ENCODE data around the gene LMNB1.

- TF ChIP-seq ZNF331 (CRISPR knock-in tag; IDR thresholded peaks at IDR 0.05; ENCODE audit: low read depth) (no peak), CTCF (conservative IDR thresholded peaks at IDR 0.05; ENCODE audit: low read depth in 2 of 2) (no peak), POLR2AphosphoS5 (IDR thresholded peaks at IDR 0.05; ENCODE audit: low read depth) (no peak)
Measured at GRCh38 chr5:126846744-126847455, 70.0 kb downstream of the LMNB1 start.

All from GM23338 (cell line).